K562 (cell line): ENCODE measurements around the gene SERF2. TPM values are rescaled to one million over a fixed set of nuclear protein-coding genes. Genes with fewer than 3 reads are reported as not detected.

ENCODE experiments used
- BDP1 ChIP-seq: IDR thresholded peaks from 3 replicates; pipeline ENCODE4 v1.6.1; 2011; ENCODE audit not compliant: insufficient read length, insufficient read depth
- CBX3 ChIP-seq, 2 experiments: IDR thresholded peaks; 1 replicate in 1 of 2; 2 replicates in 1 of 2; pipeline ENCODE4 v1.6.1; 2012; ENCODE audit warnings: inconsistent platforms in 2 of 2, low read length in 2 of 2, borderline replicate concordance in 1 of 2, control low read depth in 1 of 2
- CLOCK ChIP-seq: fragments of 250-450 bp; sonication (Bioruptor Pico); IDR thresholded peaks from 2 replicates; pipeline ENCODE4 v1.4.0; 2020; ENCODE audit warnings: mild to moderate bottlenecking, moderate library complexity, borderline replicate concordance
- CREB3L1 ChIP-seq: fragments of 450-650 bp; IDR thresholded peaks from 2 replicates; pipeline ENCODE4 v1.6.1; 2014; ENCODE audit warnings: low read depth, mild to moderate bottlenecking, moderate library complexity, borderline replicate concordance
- CXXC5 ChIP-seq: fragments of 250-450 bp; sonication (Bioruptor Pico); IDR thresholded peaks from 2 replicates; pipeline ENCODE4 v1.8.0; 2022; ENCODE audit warnings: inconsistent platforms, mild to moderate bottlenecking, moderate library complexity
- E2F3 ChIP-seq: fragments of 250-450 bp; sonication (Bioruptor Pico); IDR thresholded peaks from 2 replicates; pipeline ENCODE4 v1.4.0; 2020; ENCODE audit warnings: mild to moderate bottlenecking
- HLTF ChIP-seq: fragments of 450-650 bp; IDR thresholded peaks from 2 replicates; pipeline ENCODE4 v1.6.1; 2016
- HMGN3 ChIP-seq: IDR thresholded peaks from 2 replicates; pipeline ENCODE4 v1.6.1; 2011; ENCODE audit warnings: borderline replicate concordance, low read depth, mild to moderate bottlenecking, mixed read lengths, low read length; ENCODE audit not compliant: insufficient read length; ENCODE audit errors: extremely low read depth
- MTA2 ChIP-seq: fragments of 450-650 bp; IDR thresholded peaks from 2 replicates; pipeline ENCODE4 v1.6.1; 2016; ENCODE audit warnings: low read depth
- PHB2 ChIP-seq: fragments of 450-650 bp; IDR thresholded peaks from 2 replicates; pipeline ENCODE4 v1.6.1; 2017; ENCODE audit warnings: low read depth
- POLR2AphosphoS5 ChIP-seq: IDR thresholded peaks from 2 replicates; pipeline ENCODE4 v1.6.1; 2011; ENCODE audit warnings: mild to moderate bottlenecking, low read depth, low read length, moderate library complexity; ENCODE audit not compliant: control insufficient read depth, insufficient read depth
- POU5F1 ChIP-seq: fragments of 150-350 bp; IDR thresholded peaks from 2 replicates; pipeline ENCODE4 v1.6.1; 2014; ENCODE audit warnings: borderline replicate concordance, low read length, low read depth, mild to moderate bottlenecking; ENCODE audit not compliant: partially characterized antibody
- SRSF3 ChIP-seq: fragments of 200-400 bp; formaldehyde crosslinking; IDR thresholded peaks from 2 replicates; pipeline ENCODE4 v1.6.1; 2016; ENCODE audit warnings: mild to moderate bottlenecking, low read length, moderate library complexity; ENCODE audit not compliant: insufficient read depth
- STAG1 ChIP-seq: sonication (generic); formaldehyde crosslinking; IDR thresholded peaks from 2 replicates; pipeline ENCODE4 v1.5.0; 2020; ENCODE audit warnings: missing genetic modification reagents, borderline replicate concordance
- TEAD1 ChIP-seq, 2 experiments: fragments of 450-650 bp in 1 of 2; sonication (generic) in 1 of 2; formaldehyde crosslinking; IDR thresholded peaks; 2 replicates each; pipeline versions ENCODE4 v1.4.0 to v1.8.0; 2020 to 2022; ENCODE audit warnings: mild to moderate bottlenecking in 2 of 2, missing genetic modification reagents in 1 of 2
- TSHZ1 ChIP-seq: fragments of 250-450 bp; sonication (Bioruptor Pico); IDR thresholded peaks from 2 replicates; pipeline ENCODE4 v1.4.0; 2020; ENCODE audit warnings: mild to moderate bottlenecking, moderate library complexity
- ZC3H8 ChIP-seq: fragments of 450-650 bp; IDR thresholded peaks from 2 replicates; pipeline ENCODE4 v1.6.1; 2017
- polyA plus RNA-seq, 8 experiments: library from polyadenylated mRNA; depleted of rRNA in 4 of 8; stranded (reverse) in 5 of 8; unstranded in 3 of 8; fragments of >200 nt; fragmentation: Nextera tagmentation in 2 of 8; fragmentation: Illumina TruSeq in 1 of 8; extraction: Ambion mirVana in 2 of 8; extraction: Trizol in 1 of 8; gene quantifications; 2 replicates each; pipeline versions ENCODE4 v1.2.1 to v1.2.3, GENCODE V29; 2011 to 2014; ENCODE audit warnings: inconsistent platforms in 1 of 8, missing spikeins in 1 of 8
- total RNA-seq, 7 experiments: library from RNA; depleted of rRNA in 6 of 7; stranded (reverse); fragments of >200 nt in 6 of 7; fragmentation: Illumina TruSeq in 2 of 7; extraction: Trizol in 2 of 7; gene quantifications; 2 replicates each; pipeline versions ENCODE4 v1.2.1 to v1.2.3, GENCODE V29; 2011 to 2021; ENCODE audit warnings: low replicate concordance in 1 of 7

Gene SERF2
- total and polyA plus RNA-seq, 9 of the 15 experiments (the other 6 are each of a cell fraction or from before 2014, with no cell fraction given), result 497 to 3,360 (median 867) TPM

GRCh38 chr15:43800286-43801141 lies 8.4 kb downstream of the SERF2 start, which contains the start of gene HYPK (continued):
- TF ChIP-seq PHB2, result no peak
- TF ChIP-seq BDP1, result no peak
- peak; percentile 66; the same call in 1 of the 2 replicates for TF ChIP-seq CXXC5
- no peak for TF ChIP-seq SRSF3
- TF ChIP-seq CLOCK (CRISPR knock-in tag), result no peak
- TF ChIP-seq ZC3H8, result no peak
- TF ChIP-seq STAG1, result no peak
- TF ChIP-seq POLR2AphosphoS5, result peak; percentile 85
- no peak for TF ChIP-seq CBX3 (IDR thresholded peaks at IDR 0.05; ENCODE audit: borderline replicate concordance in 1 of 2, low read length in 2 of 2)
- TF ChIP-seq TSHZ1 (CRISPR knock-in tag), result no peak
- TF ChIP-seq HMGN3, result peak; percentile 83
- TF ChIP-seq E2F3 (CRISPR knock-in tag), result no peak
- TF ChIP-seq MTA2, result no peak
- peak; percentile 52; the same call in 1 of the 2 replicates for TF ChIP-seq CREB3L1
- peak; percentile 71; the same call in 1 of the 2 replicates for TF ChIP-seq HLTF
- no peak for TF ChIP-seq TEAD1 (CRISPR knock-in tag; IDR thresholded peaks at IDR 0.05)
- TF ChIP-seq POU5F1, result no peak
